OCI-LY3 (cell line): Measurements from ENCODE around the gene SLC25A42.
A peak's percentile ranks its signal among the peaks of the same experiment; 100 is the strongest.

ENCODE experiments used
- H2AFZ ChIP-seq: fragments of 200-600, 300-600 bp; shearing (Covaris generic); 2 replicates; pipeline ENCODE4 v1.6.0; 2014; ENCODE audit warnings: antibody characterized with exemption, low read depth, low read length
- H3K27ac ChIP-seq: fragments of 200-600, 300-600 bp; sonication (generic); 2 replicates; pipeline ENCODE4 v1.5.1; 2014; ENCODE audit warnings: mild to moderate bottlenecking, low read length, moderate library complexity, mixed read lengths
- H3K27me3 ChIP-seq: fragments of 200-600, 300-600 bp; sonication (generic); 2 replicates; pipeline ENCODE4 v1.6.1; 2014; ENCODE audit warnings: low read depth, low read length, mixed read lengths
- H3K36me3 ChIP-seq: fragments of 200-600, 300-600 bp; sonication (generic); replicated peaks from 2 replicates; pipeline ENCODE3; 2014; ENCODE audit warnings: low read depth, low read length, mixed read lengths
- H3K4me1 ChIP-seq: fragments of 300-600, 200-600 bp; sonication (generic); 2 replicates; pipeline ENCODE4 v1.6.1; 2014; ENCODE audit warnings: low read length, mixed read lengths
- H3K4me2 ChIP-seq: fragments of 200-600, 300-600 bp; sonication (generic); 2 replicates; pipeline ENCODE4 v1.6.1; 2014; ENCODE audit warnings: low read length, mixed read lengths
- H3K4me3 ChIP-seq: fragments of 300-600, 200-600 bp; sonication (generic); 2 replicates; pipeline ENCODE4 v1.5.1; 2014; ENCODE audit warnings: antibody characterized with exemption, mild to moderate bottlenecking, low read length, moderate library complexity
- H3K79me2 ChIP-seq: fragments of 300-600, 200-600 bp; shearing (Covaris generic); 2 replicates; pipeline ENCODE4 v1.6.1; 2014; ENCODE audit warnings: mild to moderate bottlenecking, low read length, mixed read lengths
- H3K9ac ChIP-seq: fragments of 300-600, 200-600 bp; shearing (Covaris generic); 2 replicates; pipeline ENCODE4 v1.6.0; 2014; ENCODE audit warnings: mild to moderate bottlenecking, low read length, moderate library complexity
- H3K9me3 ChIP-seq: fragments of 200-600, 300-600 bp; shearing (Covaris generic); 2 replicates; pipeline ENCODE4 v1.6.1; 2014; ENCODE audit warnings: low read length, mixed read lengths; ENCODE audit not compliant: insufficient read depth
- H4K20me1 ChIP-seq: fragments of 200-600, 300-600 bp; sonication (generic); 2 replicates; pipeline ENCODE4 v1.6.1; 2016; ENCODE audit warnings: low read length, mixed read lengths; ENCODE audit not compliant: insufficient read depth
- EZH2phosphoT487 ChIP-seq: fragments of 200-600 bp; shearing (Covaris generic); IDR thresholded peaks from 2 replicates; pipeline ENCODE4 v1.6.1; 2018; ENCODE audit warnings: antibody characterized with exemption, mixed run types, low read depth
- TF ChIP-seq, protein P1 (sequence below): fragments of 200-600, 300-600 bp; sonication (generic); IDR thresholded peaks from 2 replicates; pipeline ENCODE4 v1.5.1; 2014; ENCODE audit warnings: antibody characterized with exemption, low read length, low read depth

The SLC25A42 gene

DNA sequence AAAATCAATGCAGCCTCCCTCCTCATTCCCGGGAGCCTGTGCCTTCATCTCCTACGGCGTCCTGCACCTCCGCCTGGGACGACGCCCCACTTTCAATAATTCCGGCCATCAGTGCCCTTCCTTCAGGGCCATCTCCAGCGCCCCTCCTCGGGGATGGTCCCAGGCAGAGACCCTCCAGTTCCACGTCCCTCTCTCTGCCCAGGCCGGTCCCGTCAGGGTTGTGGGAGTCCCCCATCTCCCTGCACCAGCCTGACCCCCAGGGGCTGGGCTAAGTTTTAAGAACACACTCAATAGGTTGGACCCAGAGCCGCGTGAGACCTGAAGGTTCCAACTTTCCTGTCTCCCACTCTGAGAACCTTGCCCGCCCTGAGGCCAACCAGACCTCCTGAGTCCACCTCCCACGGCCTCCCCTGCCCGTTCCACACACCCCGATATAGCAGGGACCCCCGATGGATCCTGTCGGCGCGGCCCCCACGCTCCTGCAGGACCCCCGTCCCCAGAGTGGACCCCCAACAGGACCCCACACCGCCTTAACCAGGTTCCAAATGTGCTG lies 73.8 kb downstream of the SLC25A42 start:
- H3K4me2 ChIP-seq, result peak overlapping the region; percentile 93
- H2AFZ ChIP-seq, result peak overlapping the region; percentile 60
- peaks cover 15% of the 10 kb centered on the region for H3K36me3 ChIP-seq
- H3K4me1 ChIP-seq, result peaks cover 11% of the 10 kb centered on the region
- H3K27me3 ChIP-seq, result no peaks in the 10 kb centered on the region
- H3K9ac ChIP-seq, result peak overlapping the region; percentile 88
- H3K4me3 ChIP-seq, result peak overlapping the region; percentile 90
- H3K9me3 ChIP-seq, result peaks cover 5% of the 10 kb centered on the region; the same call in 1 of the 2 replicates
- peaks cover 17% of the 10 kb centered on the region for H3K79me2 ChIP-seq
- no peaks in the 10 kb centered on the region for H4K20me1 ChIP-seq
- H3K27ac ChIP-seq, result peak overlapping the region; percentile 4
- TF ChIP-seq EZH2phosphoT487, result no peak
- TF ChIP-seq, protein P1, sequence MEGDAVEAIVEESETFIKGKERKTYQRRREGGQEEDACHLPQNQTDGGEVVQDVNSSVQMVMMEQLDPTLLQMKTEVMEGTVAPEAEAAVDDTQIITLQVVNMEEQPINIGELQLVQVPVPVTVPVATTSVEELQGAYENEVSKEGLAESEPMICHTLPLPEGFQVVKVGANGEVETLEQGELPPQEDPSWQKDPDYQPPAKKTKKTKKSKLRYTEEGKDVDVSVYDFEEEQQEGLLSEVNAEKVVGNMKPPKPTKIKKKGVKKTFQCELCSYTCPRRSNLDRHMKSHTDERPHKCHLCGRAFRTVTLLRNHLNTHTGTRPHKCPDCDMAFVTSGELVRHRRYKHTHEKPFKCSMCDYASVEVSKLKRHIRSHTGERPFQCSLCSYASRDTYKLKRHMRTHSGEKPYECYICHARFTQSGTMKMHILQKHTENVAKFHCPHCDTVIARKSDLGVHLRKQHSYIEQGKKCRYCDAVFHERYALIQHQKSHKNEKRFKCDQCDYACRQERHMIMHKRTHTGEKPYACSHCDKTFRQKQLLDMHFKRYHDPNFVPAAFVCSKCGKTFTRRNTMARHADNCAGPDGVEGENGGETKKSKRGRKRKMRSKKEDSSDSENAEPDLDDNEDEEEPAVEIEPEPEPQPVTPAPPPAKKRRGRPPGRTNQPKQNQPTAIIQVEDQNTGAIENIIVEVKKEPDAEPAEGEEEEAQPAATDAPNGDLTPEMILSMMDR, result no peak

DNA sequence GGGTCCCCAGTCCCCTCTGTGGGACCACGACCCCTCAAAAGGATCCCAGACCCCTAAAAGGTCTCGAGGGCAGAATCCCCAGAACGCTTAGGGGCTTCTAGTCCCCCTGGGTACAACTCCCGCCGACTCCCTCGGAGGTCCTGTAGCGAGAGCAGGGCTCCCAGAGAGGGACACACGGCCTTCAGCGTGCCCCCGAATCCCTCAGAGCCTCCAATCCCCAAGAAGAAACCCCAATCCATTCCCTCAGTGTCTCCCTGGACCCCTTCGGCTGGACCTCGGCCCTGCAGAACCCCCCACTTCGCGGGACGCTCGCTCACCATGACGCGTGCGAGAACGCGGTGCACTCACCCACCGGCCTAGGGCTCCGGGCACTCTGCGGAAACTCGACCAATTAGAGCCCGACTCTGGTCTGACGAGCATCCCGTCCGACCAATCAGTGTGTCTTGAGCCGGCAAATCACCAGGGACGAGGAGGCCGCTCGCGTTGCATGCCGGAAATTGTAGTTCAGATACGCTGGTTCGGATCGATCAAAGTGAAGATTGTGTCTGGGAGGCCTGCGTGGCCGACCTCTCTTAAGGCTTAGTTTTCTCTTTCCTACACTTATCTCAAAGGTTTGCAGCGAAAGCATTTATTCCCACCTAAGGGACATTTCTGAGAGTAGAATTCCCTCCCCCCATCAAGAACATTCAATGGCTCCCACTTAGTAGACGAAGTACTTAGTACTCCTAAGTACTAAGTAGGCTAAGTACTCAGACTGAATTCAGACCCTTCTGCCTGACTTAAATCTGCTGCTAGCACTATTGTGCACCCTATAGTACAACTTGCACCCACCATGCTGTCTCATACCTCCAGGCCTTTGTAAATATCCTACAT lies 74.6 kb downstream of the SLC25A42 start, which contains the start of gene TMEM161A:
TSS of gene TMEM161A (minus strand) at position 370 of the 873 bp plus-strand sequence. CDS start at position 320, 50 bp downstream.
- Histone ChIP-seq H3K27ac (peak within 1 kb of the TSS; percentile 4), H3K27me3 (no peaks in the 10 kb centered on the region), H3K36me3 (peaks cover 8% of the 10 kb centered on the region), H3K79me2 (peaks cover 17% of the 10 kb centered on the region), H3K9me3 (no peaks in the 10 kb centered on the region), H3K4me3 (peak within 1 kb of the TSS; percentile 90), H3K4me2 (peak within 1 kb of the TSS; percentile 93), H3K4me1 (peaks cover 11% of the 10 kb centered on the region), H4K20me1 (no peaks in the 10 kb centered on the region), H3K9ac (peak within 1 kb of the TSS; percentile 88), H2AFZ (peak within 1 kb of the TSS; percentile 73)
- TF ChIP-seq, protein P1, result no peak
- TF ChIP-seq EZH2phosphoT487, result no peak

DNA sequence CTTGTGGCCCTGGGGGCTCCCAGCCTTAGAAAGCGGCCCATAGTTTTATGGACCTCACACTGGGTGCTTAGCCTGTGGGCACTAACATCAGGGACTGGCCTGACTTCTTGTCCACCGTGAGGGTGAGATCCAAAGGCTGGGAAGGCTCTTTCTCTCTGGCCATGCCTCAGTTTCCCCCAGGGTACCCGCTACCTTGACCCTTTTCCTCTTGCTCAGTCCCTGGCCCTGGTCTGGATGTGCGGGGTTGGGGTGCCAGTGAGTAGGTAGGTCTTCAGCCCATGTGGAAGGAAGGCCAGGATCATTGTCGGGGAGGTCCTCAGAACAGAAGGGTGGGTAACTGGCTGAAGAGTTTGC lies 76.1 kb downstream of the SLC25A42 start:
- peaks cover 16% of the 10 kb centered on the region for H3K4me1 ChIP-seq
- no peaks in the 10 kb centered on the region for H3K36me3 ChIP-seq
- TF ChIP-seq EZH2phosphoT487, result no peak
- TF ChIP-seq, protein P1, result no peak
- H2AFZ ChIP-seq, result no peak overlapping the region
- H3K79me2 ChIP-seq, result peaks cover 14% of the 10 kb centered on the region
- no peak overlapping the region for H3K9ac ChIP-seq
- H4K20me1 ChIP-seq, result no peaks in the 10 kb centered on the region
- no peak overlapping the region for H3K27ac ChIP-seq
- H3K4me2 ChIP-seq, result no peak overlapping the region
- H3K27me3 ChIP-seq, result no peaks in the 10 kb centered on the region
- H3K9me3 ChIP-seq, result no peaks in the 10 kb centered on the region
- no peak overlapping the region for H3K4me3 ChIP-seq

DNA sequence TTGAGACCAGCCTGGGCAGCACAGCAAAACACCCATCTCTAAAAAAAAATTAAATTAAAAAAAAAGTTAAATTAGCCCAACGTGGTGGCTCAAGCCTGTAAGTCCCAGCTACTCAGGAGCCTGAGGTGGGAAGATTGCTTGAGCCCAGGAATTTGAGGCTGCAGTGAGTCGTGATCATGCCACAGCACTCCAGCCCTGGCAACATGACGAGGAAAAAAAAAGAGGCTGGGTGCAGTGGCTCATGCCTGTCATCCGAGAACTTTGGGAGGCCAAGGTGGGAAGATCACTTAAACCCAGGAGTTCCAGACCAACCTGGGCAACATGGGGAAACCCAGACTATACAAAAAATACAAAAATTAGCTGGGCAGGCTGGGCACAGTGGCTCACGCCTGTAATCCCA lies 76.7 kb downstream of the SLC25A42 start:
- no peak overlapping the region for H3K27ac ChIP-seq
- H3K79me2 ChIP-seq, result peaks cover 14% of the 10 kb centered on the region
- no peaks in the 10 kb centered on the region for H3K36me3 ChIP-seq
- no peak overlapping the region for H3K4me2 ChIP-seq
- no peak overlapping the region for H2AFZ ChIP-seq
- no peak overlapping the region for H3K4me3 ChIP-seq
- peaks cover 23% of the 10 kb centered on the region for H3K4me1 ChIP-seq
- H3K9ac ChIP-seq, result no peak overlapping the region
- TF ChIP-seq EZH2phosphoT487, result no peak
- TF ChIP-seq, protein P1, result no peak
- H3K9me3 ChIP-seq, result no peaks in the 10 kb centered on the region
- H4K20me1 ChIP-seq, result no peaks in the 10 kb centered on the region
- no peaks in the 10 kb centered on the region for H3K27me3 ChIP-seq
